ENCODE measurements around the gene CDH22.

GRCh38 chr20:46298374-46298773 is 9.9 kb downstream of the CDH22 start:
- TF ChIP-seq CTCF (conservative IDR thresholded peaks at IDR 0.05 in 1 of 2, IDR thresholded peaks at IDR 0.05 in 1 of 2; ENCODE audit: extremely low read depth in 1 of 2, insufficient read depth in 1 of 2, low read depth in 1 of 2, low read length in 2 of 2) (no peak), EZH2 (IDR thresholded peaks at IDR 0.05; ENCODE audit: borderline replicate concordance, low read length) (no peak)

Measured in mammary epithelial cell (primary cell).